A549 (cell line): ENCODE measurements around the gene HLA-DOB. TPM values are rescaled to one million over a fixed set of nuclear protein-coding genes. Genes with fewer than 3 reads are reported as not detected.
A peak's percentile ranks its signal among the peaks of the same experiment; 100 is the strongest.

ENCODE experiments used
- ATAC-seq, 2 experiments: fragments of 200-7000 bp in 1 of 2; fragments of >200 bp in 1 of 2; cut with Nextera tagmentation in 1 of 2; cut with Tn5 transposase in 1 of 2; 3 replicates each; pipeline versions ENCODE4 v1.8.0 to v1.9.1; 2018 to 2020; ENCODE audit warnings: mild to moderate bottlenecking in 1 of 2, moderate library complexity in 1 of 2
- CTCF ChIA-PET: fragments of 300-600 bp; sonication (Branson Sonifier 250); formaldehyde crosslinking; extraction: SDS; loops from one replicate; lab custom pipeline; 2021; ENCODE audit warnings: antibody characterized with exemption, inconsistent platforms; lab: Yijun Ruan, JAX
- POLR2A ChIA-PET: fragments of 350-600 bp; formaldehyde crosslinking; extraction: SDS; loops from one replicate; lab custom pipeline; 2021; ENCODE audit warnings: antibody characterized with exemption, inconsistent platforms; lab: Yijun Ruan, JAX
- DNase-seq, 2 experiments: peaks; one replicate each; pipeline versions ENCODE4 v3.0.0 to v3.0.0-alpha.2; 2011 to 2016; ENCODE audit warnings: low read depth in 1 of 2, low spot score in 1 of 2
- FAIRE-seq: peaks from 2 replicates; lab custom pipeline; 2011; peaks lifted over from hg19 to GRCh38; lab: Jason Lieb, UNC
- H3K27ac ChIP-seq, 2 experiments: fragments of >200 bp; sonication (Bioruptor Twin); formaldehyde crosslinking; 3 replicates each; pipeline ENCODE4 v1.5.1; 2016 to 2017
- H3K4me1 ChIP-seq: fragments of >200 bp; sonication (Bioruptor Twin); formaldehyde crosslinking; 3 replicates; pipeline ENCODE4 v1.6.1; 2016
- H3K4me2 ChIP-seq: fragments of >200 bp; sonication (Bioruptor Twin); formaldehyde crosslinking; 3 replicates; pipeline ENCODE4 v1.6.1; 2016
- H3K4me3 ChIP-seq: fragments of >200 bp; sonication (Bioruptor Twin); formaldehyde crosslinking; 3 replicates; pipeline ENCODE4 v1.5.1; 2016
- H3K9me3 ChIP-seq: fragments of >200 bp; sonication (Bioruptor Twin); formaldehyde crosslinking; 3 replicates; pipeline ENCODE4 v1.6.1; 2016
- BHLHE40 ChIP-seq: IDR thresholded peaks from 2 replicates; pipeline ENCODE4 v1.6.1; 2012; ENCODE audit warnings: low read depth, low read length, inconsistent platforms
- CBX2 ChIP-seq: fragments of 200-600 bp; sonication (generic); IDR thresholded peaks from 2 replicates; pipeline ENCODE4 v1.6.1; 2016; ENCODE audit warnings: low read depth, mild to moderate bottlenecking, borderline replicate concordance
- CHD4 ChIP-seq: fragments of 200-600 bp; sonication (generic); IDR thresholded peaks from 2 replicates; pipeline ENCODE4 v1.6.1; 2016; ENCODE audit warnings: antibody characterized with exemption, mild to moderate bottlenecking, borderline replicate concordance
- ESRRA ChIP-seq: fragments of 150-350 bp; IDR thresholded peaks from 2 replicates; pipeline ENCODE4 v1.6.1; 2014; ENCODE audit warnings: mild to moderate bottlenecking, low read length, borderline replicate concordance
- FOSL2 ChIP-seq, 2 experiments: fragments of 450-650 bp in 1 of 2; fragments of >200 bp in 1 of 2; sonication (Bioruptor Twin) in 1 of 2; formaldehyde crosslinking; IDR thresholded peaks; 2 replicates each; pipeline versions ENCODE4 v1.5.0 to v1.6.1; 2016 to 2020; ENCODE audit warnings: mild to moderate bottlenecking in 1 of 2, moderate library complexity in 1 of 2
- FOXS1 ChIP-seq: fragments of 250-450 bp; sonication (Bioruptor Pico); IDR thresholded peaks from 2 replicates; pipeline ENCODE4 v1.5.0; 2020; ENCODE audit warnings: mild to moderate bottlenecking, moderate library complexity
- HDAC2 ChIP-seq: fragments of 200-600 bp; sonication (generic); IDR thresholded peaks from 2 replicates; pipeline ENCODE4 v1.6.1; 2016
- HOXA7 ChIP-seq: fragments of 250-450 bp; sonication (Bioruptor Pico); IDR thresholded peaks from 2 replicates; pipeline ENCODE4 v1.5.0; 2020; ENCODE audit warnings: mild to moderate bottlenecking, moderate library complexity
- HOXB13 ChIP-seq: fragments of 250-450 bp; sonication (Bioruptor Pico); IDR thresholded peaks from 2 replicates; pipeline ENCODE4 v1.5.0; 2020; ENCODE audit warnings: low read depth, mild to moderate bottlenecking, moderate library complexity
- JUN ChIP-seq, 2 experiments: fragments of >200 bp; sonication (Bioruptor Twin); formaldehyde crosslinking; IDR thresholded peaks; 2 replicates in 1 of 2; 3 replicates in 1 of 2; pipeline ENCODE4 v1.6.1; 2016 to 2017
- NFE2L2 ChIP-seq: fragments of 150-350 bp; conservative IDR thresholded peaks from 2 replicates; pipeline ENCODE4 v1.6.1; 2014; ENCODE audit warnings: low read length
- PHF8 ChIP-seq: fragments of 200-600 bp; sonication (generic); IDR thresholded peaks from 2 replicates; pipeline ENCODE4 v1.6.1; 2016; ENCODE audit warnings: low read depth, mild to moderate bottlenecking, antibody characterized with exemption, moderate library complexity, borderline replicate concordance
- POLR2AphosphoS2 ChIP-seq: conservative IDR thresholded peaks from 2 replicates; pipeline ENCODE4 v1.6.1; 2012; ENCODE audit warnings: low read length, improper control_type of control experiment, inconsistent platforms
- RARB ChIP-seq: fragments of 250-450 bp; sonication (Bioruptor Pico); IDR thresholded peaks from 2 replicates; pipeline ENCODE4 v1.8.0; 2021; ENCODE audit warnings: mild to moderate bottlenecking, moderate library complexity
- RNF2 ChIP-seq: fragments of 200-600 bp; sonication (generic); IDR thresholded peaks from 2 replicates; pipeline ENCODE4 v1.6.1; 2016; ENCODE audit warnings: low read depth, mild to moderate bottlenecking, antibody characterized with exemption, moderate library complexity, borderline replicate concordance
- TFCP2L1 ChIP-seq: fragments of 250-450 bp; sonication (Bioruptor Pico); IDR thresholded peaks from 2 replicates; pipeline ENCODE4 v1.5.0; 2021; ENCODE audit warnings: mild to moderate bottlenecking
- WGBS: methylation state at CpG from one replicate; pipeline ENCODE4 v1.1.6; 2017; ENCODE audit errors: missing lambda C conversion rate; 5-methylcytosine and 5-hydroxymethylcytosine counted together
- polyA plus RNA-seq, 4 experiments: library from polyadenylated mRNA; depleted of rRNA in 3 of 4; stranded (reverse); fragments of >200 nt; fragmentation: RNase III in 1 of 4; extraction: RNeasy Plus Mini Kit Qiagen cat#74134 plus additional on column Dnase treatment in 1 of 4; gene quantifications; 2 replicates in 3 of 4; 3 replicates in 1 of 4; pipeline ENCODE4 v1.2.3, GENCODE V29; 2011 to 2017
- TF ChIP-seq, protein P1 (sequence below): fragments of 150-350 bp; IDR thresholded peaks from 2 replicates; pipeline ENCODE4 v1.6.1; 2014; ENCODE audit warnings: low read depth, mild to moderate bottlenecking, low read length
- TF ChIP-seq, protein P2 (sequence below): IDR thresholded peaks from 2 replicates; pipeline ENCODE4 v1.6.1; 2012; ENCODE audit warnings: low read depth, borderline replicate concordance
- TF ChIP-seq, protein P3 (sequence below): IDR thresholded peaks from 2 replicates; pipeline ENCODE4 v1.6.1; 2012
- TF ChIP-seq, protein P4 (sequence below): fragments of >200 bp; sonication (Bioruptor Twin); formaldehyde crosslinking; IDR thresholded peaks from 3 replicates; pipeline ENCODE4 v1.5.1; 2016
- TF ChIP-seq, protein P5 (sequence below): fragments of >200 bp; sonication (Bioruptor Twin); formaldehyde crosslinking; IDR thresholded peaks from 2 replicates; pipeline ENCODE4 v1.6.1; 2016

HLA-DOB gene
- polyA plus RNA-seq, 2 of the 4 experiments (the other 2 are of a cell fraction), result 0.08 to 0.10 TPM

DNA sequence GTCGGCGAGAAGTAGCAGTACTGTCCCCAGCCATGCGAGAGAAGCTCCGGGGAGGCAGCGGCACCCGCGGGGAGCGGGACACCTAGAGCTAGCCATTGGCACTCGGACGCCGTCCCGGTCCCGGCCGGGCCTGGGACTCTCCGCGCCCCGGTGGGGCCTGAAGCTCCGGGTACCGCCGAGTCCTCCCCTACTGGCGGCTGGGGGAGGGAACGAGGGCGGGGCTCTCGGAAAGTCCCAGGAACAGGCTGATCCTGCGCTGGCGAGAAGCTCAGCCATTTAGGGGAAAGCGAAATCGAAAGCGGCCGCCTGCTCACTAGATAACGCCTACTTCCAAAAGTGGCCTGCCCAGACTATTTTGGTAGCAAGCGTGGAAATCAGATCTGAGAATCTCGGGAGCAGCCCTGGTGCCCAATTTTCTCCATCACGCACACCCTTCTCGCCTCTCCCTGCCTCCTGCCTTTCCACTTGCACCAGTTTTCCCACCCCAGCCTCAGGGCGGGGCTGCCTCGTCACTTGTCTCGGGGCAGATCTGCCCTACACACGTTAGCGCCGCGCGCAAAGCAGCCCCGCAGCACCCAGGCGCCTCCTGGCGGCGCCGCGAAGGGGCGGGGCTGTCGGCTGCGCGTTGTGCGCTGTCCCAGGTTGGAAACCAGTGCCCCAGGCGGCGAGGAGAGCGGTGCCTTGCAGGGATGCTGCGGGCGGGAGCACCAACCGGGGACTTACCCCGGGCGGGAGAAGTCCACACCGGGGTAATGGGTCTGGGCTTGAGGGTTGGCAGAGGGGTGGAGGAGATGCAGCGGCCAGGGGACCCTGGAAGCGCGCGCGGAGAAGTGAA lies 37.0 kb upstream of the HLA-DOB start, which contains the start of the genes PSMB9 and TAP1 (continued):
- TF ChIP-seq, protein P1, sequence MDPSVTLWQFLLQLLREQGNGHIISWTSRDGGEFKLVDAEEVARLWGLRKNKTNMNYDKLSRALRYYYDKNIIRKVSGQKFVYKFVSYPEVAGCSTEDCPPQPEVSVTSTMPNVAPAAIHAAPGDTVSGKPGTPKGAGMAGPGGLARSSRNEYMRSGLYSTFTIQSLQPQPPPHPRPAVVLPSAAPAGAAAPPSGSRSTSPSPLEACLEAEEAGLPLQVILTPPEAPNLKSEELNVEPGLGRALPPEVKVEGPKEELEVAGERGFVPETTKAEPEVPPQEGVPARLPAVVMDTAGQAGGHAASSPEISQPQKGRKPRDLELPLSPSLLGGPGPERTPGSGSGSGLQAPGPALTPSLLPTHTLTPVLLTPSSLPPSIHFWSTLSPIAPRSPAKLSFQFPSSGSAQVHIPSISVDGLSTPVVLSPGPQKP, result no peak
- no peak for TF ChIP-seq HDAC2
- TF ChIP-seq, protein P2, sequence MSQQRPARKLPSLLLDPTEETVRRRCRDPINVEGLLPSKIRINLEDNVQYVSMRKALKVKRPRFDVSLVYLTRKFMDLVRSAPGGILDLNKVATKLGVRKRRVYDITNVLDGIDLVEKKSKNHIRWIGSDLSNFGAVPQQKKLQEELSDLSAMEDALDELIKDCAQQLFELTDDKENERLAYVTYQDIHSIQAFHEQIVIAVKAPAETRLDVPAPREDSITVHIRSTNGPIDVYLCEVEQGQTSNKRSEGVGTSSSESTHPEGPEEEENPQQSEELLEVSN, result peak; percentile 55; the same call in 1 of the 2 replicates
- no peak for TF ChIP-seq POLR2AphosphoS2
- TF ChIP-seq, protein P3, sequence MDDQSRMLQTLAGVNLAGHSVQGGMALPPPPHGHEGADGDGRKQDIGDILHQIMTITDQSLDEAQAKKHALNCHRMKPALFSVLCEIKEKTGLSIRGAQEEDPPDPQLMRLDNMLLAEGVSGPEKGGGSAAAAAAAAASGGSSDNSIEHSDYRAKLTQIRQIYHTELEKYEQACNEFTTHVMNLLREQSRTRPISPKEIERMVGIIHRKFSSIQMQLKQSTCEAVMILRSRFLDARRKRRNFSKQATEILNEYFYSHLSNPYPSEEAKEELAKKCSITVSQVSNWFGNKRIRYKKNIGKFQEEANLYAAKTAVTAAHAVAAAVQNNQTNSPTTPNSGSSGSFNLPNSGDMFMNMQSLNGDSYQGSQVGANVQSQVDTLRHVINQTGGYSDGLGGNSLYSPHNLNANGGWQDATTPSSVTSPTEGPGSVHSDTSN, result no peak
- TF ChIP-seq BHLHE40, result no peak
- TF ChIP-seq, protein P4, sequence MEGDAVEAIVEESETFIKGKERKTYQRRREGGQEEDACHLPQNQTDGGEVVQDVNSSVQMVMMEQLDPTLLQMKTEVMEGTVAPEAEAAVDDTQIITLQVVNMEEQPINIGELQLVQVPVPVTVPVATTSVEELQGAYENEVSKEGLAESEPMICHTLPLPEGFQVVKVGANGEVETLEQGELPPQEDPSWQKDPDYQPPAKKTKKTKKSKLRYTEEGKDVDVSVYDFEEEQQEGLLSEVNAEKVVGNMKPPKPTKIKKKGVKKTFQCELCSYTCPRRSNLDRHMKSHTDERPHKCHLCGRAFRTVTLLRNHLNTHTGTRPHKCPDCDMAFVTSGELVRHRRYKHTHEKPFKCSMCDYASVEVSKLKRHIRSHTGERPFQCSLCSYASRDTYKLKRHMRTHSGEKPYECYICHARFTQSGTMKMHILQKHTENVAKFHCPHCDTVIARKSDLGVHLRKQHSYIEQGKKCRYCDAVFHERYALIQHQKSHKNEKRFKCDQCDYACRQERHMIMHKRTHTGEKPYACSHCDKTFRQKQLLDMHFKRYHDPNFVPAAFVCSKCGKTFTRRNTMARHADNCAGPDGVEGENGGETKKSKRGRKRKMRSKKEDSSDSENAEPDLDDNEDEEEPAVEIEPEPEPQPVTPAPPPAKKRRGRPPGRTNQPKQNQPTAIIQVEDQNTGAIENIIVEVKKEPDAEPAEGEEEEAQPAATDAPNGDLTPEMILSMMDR, result peak; percentile 62

DNA sequence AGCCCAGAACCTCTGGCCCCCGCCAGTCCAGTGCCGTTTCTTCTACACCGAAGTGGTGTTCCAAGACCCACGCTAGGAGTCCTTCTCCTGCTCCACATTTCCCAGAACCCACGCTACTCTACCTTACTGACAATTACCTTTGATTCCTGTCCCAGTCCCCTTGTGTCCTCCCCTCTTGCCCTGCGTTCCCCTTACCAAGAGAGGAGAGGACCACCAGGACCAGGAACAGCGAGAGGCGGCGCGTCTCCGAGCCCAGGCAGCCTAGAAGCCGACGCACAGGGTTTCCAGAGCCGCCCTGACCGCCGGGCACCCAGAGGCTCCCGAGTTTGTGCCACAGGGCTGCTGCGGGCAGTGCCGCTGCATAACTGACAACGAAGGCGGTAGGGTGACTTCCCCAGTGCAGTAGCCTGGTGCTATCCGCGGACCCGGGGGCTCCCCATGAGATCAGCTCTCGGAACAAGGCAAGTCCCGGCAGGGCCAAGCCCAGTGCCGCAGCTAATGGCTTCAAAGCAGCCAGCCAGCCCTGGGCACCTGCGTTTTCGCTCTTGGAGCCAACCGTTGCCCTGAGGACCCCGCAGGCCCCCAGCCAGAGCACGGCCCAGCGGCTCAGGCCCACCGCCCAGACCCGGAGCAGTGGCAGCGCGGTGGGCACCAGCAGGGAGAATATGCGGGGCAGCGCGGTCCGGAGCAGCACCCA lies 36.2 kb upstream of the HLA-DOB start:
- ChIA-PET POLR2A (interaction anchor here (1.2 to 2.5 kb wide), 4 partner anchors 8 to 118 kb away, joined by 4 to 30 read pairs (median 14); partner anchors contain the start of genes HLA-DMB, PSMB8 and TAP2), CTCF (interaction anchor here (0.9 to 9.4 kb wide), 8 partner anchors 11 to 132 kb away, joined by 3 to 225 read pairs (median 4); partner anchors contain the start of genes PSMB8 and TAP2)
- no peak for FAIRE-seq
- Histone ChIP-seq H3K9me3 (no peaks in the 10 kb centered on the region), H3K4me1 (peaks cover 9% of the 10 kb centered on the region; the same call in 2 of the 3 replicates), H3K4me2 (peak overlapping the region; percentile 92), H3K27ac (peak overlapping the region; percentile 95 to 96), H3K4me3 (peak overlapping the region; percentile 61)
- ATAC-seq, result peak; percentile 41 to 64
- DNase-seq, result peak; percentile 19 to 21
- 2% methylated on average over 19 of the region's 41 CpGs for WGBS
- TF ChIP-seq HOXA7 (CRISPR knock-in tag) (no peak), CBX2 (no peak), HDAC2 (no peak), POLR2AphosphoS2 (no peak), HOXB13 (CRISPR knock-in tag) (no peak), PHF8 (no peak), CHD4 (no peak), FOXS1 (CRISPR knock-in tag) (no peak), FOSL2 (IDR thresholded peaks at IDR 0.05) (no peak), FOSL2 (CRISPR knock-in tag; IDR thresholded peaks at IDR 0.05) (no peak), TFCP2L1 (no peak), ESRRA (no peak), RARB (CRISPR knock-in tag) (no peak), NFE2L2 (no peak), JUN (IDR thresholded peaks at IDR 0.05) (no peak), RNF2 (no peak)
- TF ChIP-seq, protein P5, sequence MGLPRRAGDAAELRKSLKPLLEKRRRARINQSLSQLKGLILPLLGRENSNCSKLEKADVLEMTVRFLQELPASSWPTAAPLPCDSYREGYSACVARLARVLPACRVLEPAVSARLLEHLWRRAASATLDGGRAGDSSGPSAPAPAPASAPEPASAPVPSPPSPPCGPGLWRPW, result no peak
